GM19193 (cell line): Measurements from ENCODE around the gene GGA2.

Experiments used
- POLR2A ChIP-seq: IDR thresholded peaks from 4 replicates; pipeline ENCODE4 v1.6.1; 2011; ENCODE audit not compliant: insufficient read depth, insufficient read length; ENCODE audit errors: extremely low read depth

GGA2 gene

GRCh38 chr16:23510164-23510914 lies at the start of gene GGA2:
TSS of gene GGA2 (minus strand) at chr16:23510494. CDS start at chr16:23510411, 83 bp downstream.
- peak; percentile 91 for TF ChIP-seq POLR2A

GRCh38 chr16:23557779-23558702 lies 47.7 kb upstream of the GGA2 start:
- no peak for TF ChIP-seq POLR2A

GRCh38 chr16:23556881-23557778 lies 46.8 kb upstream of the GGA2 start, which contains the start of the genes EARS2 and UBFD1:
TSS of gene EARS2 (minus strand) at chr16:23557350. CDS start at chr16:23557343, 7 bp downstream.
TSS of gene UBFD1 (plus strand) at chr16:23557727. CDS start at chr16:23557743, 16 bp downstream.
- TF ChIP-seq POLR2A, result peak; percentile 93

- no peak for TF ChIP-seq POLR2A
These were observed 44.2 kb upstream of the GGA2 start for GRCh38 chr16:23554536-23554935.

- TF ChIP-seq POLR2A, result no peak
These were observed 41.9 kb upstream of the GGA2 start for GRCh38 chr16:23552161-23552560.

- TF ChIP-seq POLR2A, result no peak
These were observed 39.6 kb upstream of the GGA2 start for GRCh38 chr16:23549938-23550337.

- TF ChIP-seq POLR2A, result no peak
These were observed 34.1 kb upstream of the GGA2 start for GRCh38 chr16:23544436-23544835.

- no peak for TF ChIP-seq POLR2A
These were observed 29.9 kb upstream of the GGA2 start for GRCh38 chr16:23539984-23540816.

GRCh38 chr16:23538919-23539278 lies 28.6 kb upstream of the GGA2 start:
- no peak for TF ChIP-seq POLR2A

- TF ChIP-seq POLR2A, result no peak
These were observed 27.1 kb upstream of the GGA2 start for GRCh38 chr16:23537390-23537789.

- TF ChIP-seq POLR2A, result no peak
These were observed 25.6 kb upstream of the GGA2 start for GRCh38 chr16:23535901-23536300.

GRCh38 chr16:23534868-23535860 lies 24.9 kb upstream of the GGA2 start:
- TF ChIP-seq POLR2A, result no peak

GRCh38 chr16:23532448-23532847 lies 22.2 kb upstream of the GGA2 start:
- TF ChIP-seq POLR2A, result no peak
